ENCODE data around the gene NPPB.

GRCh38 chr1:11879311-11880180 lies 20.8 kb upstream of the NPPB start:
- TF ChIP-seq CTCF (conservative IDR thresholded peaks at IDR 0.05; ENCODE audit: low read depth in 2 of 2) (no peak), EZH2 (IDR thresholded peaks at IDR 0.05; ENCODE audit: low read depth, unreplicated experiment) (no peak), EZH2phosphoT487 (IDR thresholded peaks at IDR 0.05; ENCODE audit: unreplicated experiment) (no peak), POLR2AphosphoS5 (IDR thresholded peaks at IDR 0.05; ENCODE audit: low read depth) (no peak), CREB1 (CRISPR knock-in tag; IDR thresholded peaks at IDR 0.05; ENCODE audit: low read depth) (no peak), STAT1 (IDR thresholded peaks at IDR 0.05; ENCODE audit: unreplicated experiment) (no peak), ZNF462 (CRISPR knock-in tag; IDR thresholded peaks at IDR 0.05) (no peak), REST (IDR thresholded peaks at IDR 0.05; ENCODE audit: unreplicated experiment) (no peak), ETS1 (IDR thresholded peaks at IDR 0.05) (no peak), JUNB (IDR thresholded peaks at IDR 0.05; ENCODE audit: unreplicated experiment) (no peak), ZNF331 (CRISPR knock-in tag; IDR thresholded peaks at IDR 0.05; ENCODE audit: low read depth) (no peak), ZNF114 (CRISPR knock-in tag; IDR thresholded peaks at IDR 0.05) (no peak), NANOG (IDR thresholded peaks at IDR 0.05; ENCODE audit: borderline replicate concordance) (no peak)

Data from GM23338 (cell line).